Keratinocyte (primary cell): ENCODE measurements around the gene MXD3. TPM values are rescaled to one million over a fixed set of nuclear protein-coding genes. Genes with fewer than 3 reads are reported as not detected.

Experiments used
- DNase-seq: peaks from one replicate; pipeline ENCODE4 v3.0.0-alpha.2; 2011; ENCODE audit warnings: low read depth, missing footprints, low spot score
- FAIRE-seq: peaks from 2 replicates; lab custom pipeline; 2011; peaks lifted over from hg19 to GRCh38; lab: Jason Lieb, UNC
- H2AFZ ChIP-seq: 2 replicates; pipeline ENCODE4 v1.6.0; 2012; ENCODE audit warnings: low read length, control low read depth, inconsistent platforms; ENCODE audit not compliant: control insufficient read depth
- H3K27ac ChIP-seq: 2 replicates; pipeline ENCODE4 v1.5.1; 2011; ENCODE audit warnings: low read length; ENCODE audit not compliant: control insufficient read depth, insufficient read depth
- H3K27me3 ChIP-seq: 3 replicates; pipeline ENCODE4 v1.6.0; 2011; ENCODE audit warnings: low read length; ENCODE audit not compliant: control insufficient read depth, insufficient read depth; ENCODE audit errors: extremely low read depth
- H3K36me3 ChIP-seq, 2 experiments: 2 replicates in 1 of 2; 3 replicates in 1 of 2; pipeline ENCODE4 v1.5.1; 2011; ENCODE audit warnings: low read length in 2 of 2, mild to moderate bottlenecking in 1 of 2; ENCODE audit not compliant: control insufficient read depth in 2 of 2, insufficient read depth in 2 of 2; ENCODE audit errors: extremely low read depth in 1 of 2
- H3K4me1 ChIP-seq: 3 replicates; pipeline ENCODE4 v1.5.1; 2011; ENCODE audit warnings: low read length; ENCODE audit not compliant: control insufficient read depth, insufficient read depth; ENCODE audit errors: extremely low read depth
- H3K4me2 ChIP-seq: 3 replicates; pipeline ENCODE4 v1.6.0; 2011; ENCODE audit warnings: low read depth, low read length; ENCODE audit not compliant: control insufficient read depth, insufficient read depth; ENCODE audit errors: extremely low read depth
- H3K4me3 ChIP-seq, 3 experiments: fragments of 200-600 bp in 1 of 3; sonication (generic) in 1 of 3; 2 replicates in 2 of 3; 3 replicates in 1 of 3; pipeline ENCODE4 v1.5.1; 2011 to 2016; ENCODE audit warnings: low read length in 3 of 3, mild to moderate bottlenecking in 3 of 3, control low read depth in 2 of 3, inconsistent platforms in 1 of 3, low read depth in 1 of 3, mixed read lengths in 1 of 3, mixed run types in 1 of 3, moderate library complexity in 1 of 3; ENCODE audit not compliant: control insufficient read depth in 2 of 3, insufficient read depth in 2 of 3; ENCODE audit errors: extremely low read depth in 1 of 3
- H3K79me2 ChIP-seq: 2 replicates; pipeline ENCODE4 v1.6.0; 2012; ENCODE audit warnings: low read length; ENCODE audit not compliant: control insufficient read depth, insufficient read depth
- H3K9ac ChIP-seq: 3 replicates; pipeline ENCODE4 v1.6.0; 2011; ENCODE audit warnings: low read length; ENCODE audit not compliant: control insufficient read depth, insufficient read depth; ENCODE audit errors: extremely low read depth
- H3K9me1 ChIP-seq: 3 replicates; pipeline ENCODE4 v1.6.0; 2011; ENCODE audit warnings: low read length; ENCODE audit not compliant: control insufficient read depth, insufficient read depth; ENCODE audit errors: extremely low read depth
- H3K9me3 ChIP-seq: 2 replicates; pipeline ENCODE4 v1.5.1; 2012; ENCODE audit warnings: low read depth, low read length; ENCODE audit not compliant: control insufficient read depth
- H4K20me1 ChIP-seq: 3 replicates; pipeline ENCODE4 v1.6.0; 2011; ENCODE audit warnings: low read length; ENCODE audit not compliant: control insufficient read depth, insufficient read depth; ENCODE audit errors: extremely low read depth
- CTCF ChIP-seq, 3 experiments: IDR thresholded peaks in 1 of 3; conservative IDR thresholded peaks in 1 of 3; optimal IDR thresholded peaks in 1 of 3; 2 replicates in 2 of 3; 3 replicates in 1 of 3; pipeline versions ENCODE3 to v1.5.1; 2011; ENCODE audit warnings: low read length in 3 of 3, mild to moderate bottlenecking in 3 of 3, moderate library complexity in 2 of 3, control low read depth in 1 of 3, inconsistent platforms in 1 of 3; ENCODE audit not compliant: insufficient read depth in 2 of 3; ENCODE audit errors: extremely low read depth in 1 of 3
- EZH2 ChIP-seq: IDR thresholded peaks from one replicate; pipeline ENCODE4 v1.6.1; 2012; ENCODE audit warnings: inconsistent platforms, mild to moderate bottlenecking, low read length, moderate library complexity
- dilution Hi-C: fragments of 300-500 bp; cut with MboI; formaldehyde crosslinking; loops from one replicate; pipeline ENCODE4 v1.7.0; 2020; ENCODE audit warnings: low sequenced_read_pairs; ENCODE audit not compliant: extremely low pct_ligation_motif_present
- polyA plus RNA-seq, 5 experiments: library from polyadenylated mRNA; depleted of rRNA in 3 of 5; stranded (reverse) in 3 of 5; stranded (forward) in 1 of 5; unstranded in 1 of 5; fragments of >200 nt; gene quantifications; 1 replicate in 1 of 5; 2 replicates in 3 of 5; 3 replicates in 1 of 5; pipeline versions ENCODE4 v1.2.1 to v1.2.3, GENCODE V29; 2011 to 2012; ENCODE audit warnings: missing spikeins in 2 of 5, low read depth in 1 of 5, low replicate concordance in 1 of 5

The MXD3 gene
- polyA plus RNA-seq, 1 donor (not counting 4 experiments of a cell fraction or from before 2014, with no cell fraction given) = 0.97 TPM

GRCh38 chr5:177327539-177328522 is 16.1 kb upstream of the MXD3 start:
- no peak for TF ChIP-seq CTCF (optimal IDR thresholded peaks at IDR 0.05 in 1 of 3, IDR thresholded peaks at IDR 0.05 in 1 of 3, conservative IDR thresholded peaks at IDR 0.05 in 1 of 3; ENCODE audit: extremely low read depth in 1 of 3, insufficient read depth in 2 of 3, low read length in 3 of 3)
- no peak for TF ChIP-seq EZH2
- Histone ChIP-seq H3K4me3 (no peak overlapping the region), H3K9ac (no peak overlapping the region), H3K79me2 (no peaks in the 10 kb centered on the region), H3K36me3 (peaks cover 13 to 24% of the 10 kb centered on the region in 2 experiments), H3K27me3 (no peaks in the 10 kb centered on the region), H3K4me2 (no peak overlapping the region), H3K27ac (no peak overlapping the region), H3K4me1 (peaks cover 9% of the 10 kb centered on the region), H4K20me1 (no peaks in the 10 kb centered on the region), H3K9me3 (no peaks in the 10 kb centered on the region), H3K9me1 (no peaks in the 10 kb centered on the region), H2AFZ (no peak overlapping the region)
- FAIRE-seq (no peak), DNase-seq (no peak)
- dilution Hi-C loops = no loop called here

- no peaks in the 10 kb centered on the region for H3K9me1 ChIP-seq
- peaks cover 6 to 18% of the 10 kb centered on the region in 2 experiments for H3K36me3 ChIP-seq
- dilution Hi-C loops = no loop called here
- no peak overlapping the region for H3K4me2 ChIP-seq
- DNase-seq (no peak), FAIRE-seq (no peak)
- no peak overlapping the region for H3K4me3 ChIP-seq
- no peak overlapping the region for H3K27ac ChIP-seq
- peaks cover 9% of the 10 kb centered on the region for H3K4me1 ChIP-seq
- no peaks in the 10 kb centered on the region for H3K27me3 ChIP-seq
- no peak overlapping the region for H3K9ac ChIP-seq
- TF ChIP-seq CTCF (optimal IDR thresholded peaks at IDR 0.05 in 1 of 3, IDR thresholded peaks at IDR 0.05 in 1 of 3, conservative IDR thresholded peaks at IDR 0.05 in 1 of 3; ENCODE audit: extremely low read depth in 1 of 3, insufficient read depth in 2 of 3, low read length in 3 of 3) (no peak), EZH2 (no peak)
- no peak overlapping the region for H2AFZ ChIP-seq
- H4K20me1 ChIP-seq = no peaks in the 10 kb centered on the region
- no peaks in the 10 kb centered on the region for H3K9me3 ChIP-seq
- H3K79me2 ChIP-seq = no peaks in the 10 kb centered on the region
Measured at GRCh38 chr5:177325868-177326381, 14.2 kb upstream of the MXD3 start.
